CD8-positive, alpha-beta memory T cell (primary cell): ENCODE results near the gene MYCN. TPM values are rescaled to one million over a fixed set of nuclear protein-coding genes. Genes with fewer than 3 reads are reported as not detected.
"Not testable (repeated sequence)": the region's sequence is repeated elsewhere in the genome, so short reads cannot be mapped to it uniquely, and the experiment has no call there.

Experiments used
- CTCF ChIA-PET: fragments of 350-600 bp; sonication (Branson Sonifier 250); formaldehyde crosslinking; loops from one replicate; lab custom pipeline; 2021; ENCODE audit warnings: antibody characterized with exemption; lab: Charles Lee
- POLR2A ChIA-PET: fragments of 350-600 bp; sonication (Branson Sonifier 250); formaldehyde crosslinking; loops from one replicate; lab custom pipeline; 2021; ENCODE audit warnings: antibody characterized with exemption; lab: Charles Lee
- DNase-seq, 5 donors: peaks; one replicate each; pipeline versions ENCODE4 v3.0.0 to v3.0.0-alpha.2; 2020 to 2022; ENCODE audit warnings: mixed read lengths in 1 of 5
- H3K27ac ChIP-seq: one replicate; pipeline ENCODE4 v1.7.0; 2013; ENCODE audit warnings: low read depth, mild to moderate bottlenecking, low read length, moderate library complexity
- H3K27me3 ChIP-seq: 2 replicates; pipeline ENCODE4 v1.7.0; 2013; ENCODE audit warnings: low read length, mild to moderate bottlenecking; ENCODE audit not compliant: insufficient read depth, poor library complexity, severe bottlenecking
- H3K36me3 ChIP-seq: 2 replicates; pipeline ENCODE4 v1.7.0; 2013; ENCODE audit warnings: mild to moderate bottlenecking, low read length, moderate library complexity; ENCODE audit not compliant: insufficient read depth
- H3K4me1 ChIP-seq: 2 replicates; pipeline ENCODE4 v1.7.0; 2013; ENCODE audit warnings: mild to moderate bottlenecking, low read length, moderate library complexity; ENCODE audit not compliant: insufficient read depth
- H3K4me3 ChIP-seq: 2 replicates; pipeline ENCODE4 v1.7.0; 2013; ENCODE audit warnings: mild to moderate bottlenecking, low read length
- H3K9me3 ChIP-seq: 2 replicates; pipeline ENCODE4 v1.7.0; 2013; ENCODE audit warnings: mild to moderate bottlenecking, low read length
- H3K27ac Mint-ChIP-seq, 8 donors: one replicate each; pipeline ENCODE4 v1.8.0; 2020 to 2021; ENCODE audit warnings: mixed read lengths in 8 of 8, mild to moderate bottlenecking in 6 of 8, inconsistent platforms in 3 of 8, moderate library complexity in 3 of 8
- H3K27me3 Mint-ChIP-seq, 2 donors: one replicate each; pipeline ENCODE4 v1.8.0; 2020 to 2021; ENCODE audit warnings: mixed read lengths in 2 of 2, mild to moderate bottlenecking in 1 of 2, moderate library complexity in 1 of 2
- H3K36me3 Mint-ChIP-seq, 3 donors: one replicate each; pipeline ENCODE4 v1.8.0; 2020 to 2021; ENCODE audit warnings: mixed read lengths in 3 of 3, inconsistent platforms in 1 of 3, mild to moderate bottlenecking in 1 of 3
- H3K4me1 Mint-ChIP-seq, 3 donors: one replicate each; pipeline ENCODE4 v1.8.0; 2020 to 2021; ENCODE audit warnings: mixed read lengths in 3 of 3, inconsistent platforms in 1 of 3, mild to moderate bottlenecking in 1 of 3
- H3K4me3 Mint-ChIP-seq, 7 donors: one replicate each; pipeline ENCODE4 v1.8.0; 2020 to 2021; ENCODE audit warnings: mixed read lengths in 7 of 7, mild to moderate bottlenecking in 6 of 7, moderate library complexity in 4 of 7, inconsistent platforms in 2 of 7
- H3K9me3 Mint-ChIP-seq, 5 donors: one replicate each; pipeline ENCODE4 v1.8.0; 2020 to 2022; ENCODE audit warnings: mixed read lengths in 5 of 5, mild to moderate bottlenecking in 3 of 5, moderate library complexity in 2 of 5, inconsistent platforms in 1 of 5
- polyA plus RNA-seq: library from polyadenylated mRNA; unstranded; fragments of 300-500 nt; fragmentation: Illumina TruSeq; gene quantifications from one replicate; pipeline ENCODE4 v1.2.3, GENCODE V29; 2021
- total RNA-seq, 2 experiments: library from RNA; stranded (reverse); gene quantifications; one replicate each; pipeline ENCODE4 v1.2.3, GENCODE V29; 2021

The MYCN gene
- total and polyA plus RNA-seq, 3 experiments from 2014 or later = not detected

DNA sequence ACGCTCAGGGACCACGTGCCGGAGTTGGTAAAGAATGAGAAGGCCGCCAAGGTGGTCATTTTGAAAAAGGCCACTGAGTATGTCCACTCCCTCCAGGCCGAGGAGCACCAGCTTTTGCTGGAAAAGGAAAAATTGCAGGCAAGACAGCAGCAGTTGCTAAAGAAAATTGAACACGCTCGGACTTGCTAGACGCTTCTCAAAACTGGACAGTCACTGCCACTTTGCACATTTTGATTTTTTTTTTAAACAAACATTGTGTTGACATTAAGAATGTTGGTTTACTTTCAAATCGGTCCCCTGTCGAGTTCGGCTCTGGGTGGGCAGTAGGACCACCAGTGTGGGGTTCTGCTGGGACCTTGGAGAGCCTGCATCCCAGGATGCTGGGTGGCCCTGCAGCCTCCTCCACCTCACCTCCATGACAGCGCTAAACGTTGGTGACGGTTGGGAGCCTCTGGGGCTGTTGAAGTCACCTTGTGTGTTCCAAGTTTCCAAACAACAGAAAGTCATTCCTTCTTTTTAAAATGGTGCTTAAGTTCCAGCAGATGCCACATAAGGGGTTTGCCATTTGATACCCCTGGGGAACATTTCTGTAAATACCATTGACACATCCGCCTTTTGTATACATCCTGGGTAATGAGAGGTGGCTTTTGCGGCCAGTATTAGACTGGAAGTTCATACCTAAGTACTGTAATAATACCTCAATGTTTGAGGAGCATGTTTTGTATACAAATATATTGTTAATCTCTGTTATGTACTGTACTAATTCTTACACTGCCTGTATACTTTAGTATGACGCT, 5.8 kb downstream of the MYCN start:
- peaks cover 3% of the 10 kb centered on the region for H3K27me3 ChIP-seq
- CTCF ChIA-PET = no interaction called here
- peaks cover 14% of the 10 kb centered on the region for H3K4me1 ChIP-seq
- no peak overlapping the region for H3K27ac Mint-ChIP-seq
- POLR2A ChIA-PET = no interaction called here
- H3K4me3 ChIP-seq = no peak overlapping the region
- no peak overlapping the region for H3K4me3 Mint-ChIP-seq
- H3K4me1 Mint-ChIP-seq = peaks cover 1 to 12% (median 8%) of the 10 kb centered on the region in 3 donors
- no peaks in the 10 kb centered on the region for H3K36me3 ChIP-seq
- peaks cover 25 to 32% of the 10 kb centered on the region in 2 donors for H3K27me3 Mint-ChIP-seq
- H3K9me3 Mint-ChIP-seq = peaks cover 0 to 3% (median 2%) of the 10 kb centered on the region in 5 donors
- peaks cover 0 to 3% (median 0%) of the 10 kb centered on the region in 3 donors for H3K36me3 Mint-ChIP-seq
- DNase-seq = no peak
- no peak overlapping the region for H3K27ac ChIP-seq
- H3K9me3 ChIP-seq = no peaks in the 10 kb centered on the region

DNA sequence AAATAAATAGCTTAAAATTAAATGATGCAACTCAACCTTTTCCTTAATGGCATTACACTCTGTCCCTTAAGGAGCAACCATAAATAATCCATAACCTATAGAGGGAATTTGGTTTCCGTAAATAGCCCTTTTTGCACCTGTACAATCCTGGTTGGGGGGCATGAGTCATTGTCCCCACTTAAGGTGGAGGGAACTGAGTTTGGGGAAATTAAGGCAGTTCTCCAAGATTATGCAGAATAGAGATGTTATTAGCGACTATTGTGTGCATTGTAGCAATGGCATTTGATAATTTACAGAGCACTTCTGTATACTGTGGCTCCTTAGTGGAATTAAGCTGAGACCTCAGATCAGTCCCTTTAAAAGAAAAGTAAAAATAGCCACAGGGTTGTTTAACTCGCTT, 6.6 kb downstream of the MYCN start:
- peaks cover 10% of the 10 kb centered on the region for H3K4me1 ChIP-seq
- H3K9me3 ChIP-seq = no peaks in the 10 kb centered on the region
- ChIA-PET CTCF (no interaction called here), POLR2A (no interaction called here)
- H3K27me3 ChIP-seq = peaks cover 1% of the 10 kb centered on the region
- H3K4me3 Mint-ChIP-seq = no peak overlapping the region
- H3K4me1 Mint-ChIP-seq = peaks cover 0 to 9% (median 8%) of the 10 kb centered on the region in 3 donors
- peaks cover 0 to 3% (median 2%) of the 10 kb centered on the region in 5 donors for H3K9me3 Mint-ChIP-seq
- H3K36me3 Mint-ChIP-seq = peaks cover 0 to 3% (median 0%) of the 10 kb centered on the region in 3 donors
- no peak overlapping the region for H3K27ac ChIP-seq
- H3K4me3 ChIP-seq = no peak overlapping the region
- DNase-seq = no peak
- H3K27me3 Mint-ChIP-seq = peaks cover 21 to 28% of the 10 kb centered on the region in 2 donors
- H3K36me3 ChIP-seq = no peaks in the 10 kb centered on the region
- H3K27ac Mint-ChIP-seq = no peak overlapping the region

- DNase-seq = no peak
- H3K4me3 Mint-ChIP-seq = no peak overlapping the region
- H3K27ac Mint-ChIP-seq = no peak overlapping the region
- Histone ChIP-seq H3K4me3 (no peak overlapping the region), H3K27ac (no peak overlapping the region), H3K9me3 (no peaks in the 10 kb centered on the region), H3K27me3 (no peaks in the 10 kb centered on the region), H3K36me3 (no peaks in the 10 kb centered on the region), H3K4me1 (peaks cover 10% of the 10 kb centered on the region)
- POLR2A ChIA-PET = no interaction called here
- CTCF ChIA-PET = no interaction called here
- peaks cover 0 to 3% (median 2%) of the 10 kb centered on the region in 5 donors for H3K9me3 Mint-ChIP-seq
- peaks cover 21 to 28% of the 10 kb centered on the region in 2 donors for H3K27me3 Mint-ChIP-seq
- H3K4me1 Mint-ChIP-seq = peaks cover 0 to 9% (median 8%) of the 10 kb centered on the region in 3 donors
- H3K36me3 Mint-ChIP-seq = peaks cover 0 to 3% (median 0%) of the 10 kb centered on the region in 3 donors
Measured at GRCh38 chr2:15947431-15947830, 7.1 kb downstream of the MYCN start.

- CTCF ChIA-PET = no interaction called here
Measured at GRCh38 chr2:15948704-15948957, 8.3 kb downstream of the MYCN start.

DNA sequence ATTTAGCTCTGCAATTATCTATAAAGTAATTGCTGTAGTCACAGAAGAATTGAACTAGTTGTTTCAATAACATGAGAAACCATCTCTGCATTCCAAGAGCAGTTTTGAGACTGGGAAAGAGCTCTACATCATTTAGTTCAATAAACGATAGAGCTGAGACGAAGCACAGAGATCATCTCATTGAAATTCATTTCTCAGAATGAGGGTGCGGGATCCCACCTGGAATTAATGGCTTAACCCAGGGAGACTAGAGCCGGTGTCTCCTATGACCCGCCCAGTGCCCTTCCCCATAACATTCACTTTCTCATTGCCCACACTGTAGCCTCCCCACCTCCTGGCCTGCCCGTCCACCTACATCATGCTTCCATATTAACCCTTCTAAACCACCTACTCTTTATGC, 8.8 kb downstream of the MYCN start:
- H3K9me3 Mint-ChIP-seq = peaks cover 0 to 6% (median 2%) of the 10 kb centered on the region in 5 donors
- no peak for DNase-seq
- CTCF ChIA-PET = no interaction called here
- POLR2A ChIA-PET = no interaction called here
- H3K27me3 Mint-ChIP-seq = peaks cover 15% of the 10 kb centered on the region in 2 donors
- no peaks in the 10 kb centered on the region for H3K27me3 ChIP-seq
- H3K4me3 ChIP-seq = no peak overlapping the region
- no peak overlapping the region for H3K27ac Mint-ChIP-seq
- no peak overlapping the region for H3K4me3 Mint-ChIP-seq
- H3K27ac ChIP-seq = no peak overlapping the region
- peaks cover 0 to 3% (median 0%) of the 10 kb centered on the region in 3 donors for H3K36me3 Mint-ChIP-seq
- no peaks in the 10 kb centered on the region for H3K4me1 ChIP-seq
- no peaks in the 10 kb centered on the region for H3K9me3 ChIP-seq
- H3K4me1 Mint-ChIP-seq = peaks cover 0 to under 1% (median 0%) of the 10 kb centered on the region in 3 donors
- no peaks in the 10 kb centered on the region for H3K36me3 ChIP-seq

More at GRCh38 chr2:15948704-15948957, 8.3 kb downstream of the MYCN start:
- Mint-ChIP-seq H3K36me3 (peaks cover 0 to 3% (median 0%) of the 10 kb centered on the region in 3 donors), H3K27me3 (peaks cover 15 to 20% of the 10 kb centered on the region in 2 donors), H3K4me1 (peaks cover 0 to 6% (median 2%) of the 10 kb centered on the region in 3 donors), H3K4me3 (no peak overlapping the region), H3K27ac (no peak overlapping the region), H3K9me3 (peaks cover 0 to 4% (median 2%) of the 10 kb centered on the region in 5 donors)
- Histone ChIP-seq H3K27ac (no peak overlapping the region), H3K9me3 (no peaks in the 10 kb centered on the region), H3K27me3 (no peaks in the 10 kb centered on the region), H3K4me3 (no peak overlapping the region), H3K36me3 (no peaks in the 10 kb centered on the region), H3K4me1 (peaks cover 2% of the 10 kb centered on the region)
- POLR2A ChIA-PET = no interaction called here
- no peak for DNase-seq

GRCh38 chr2:15949551-15949950, 9.2 kb downstream of the MYCN start:
- Mint-ChIP-seq H3K9me3 (peaks cover 0 to 6% (median 2%) of the 10 kb centered on the region in 5 donors), H3K36me3 (peaks cover 0 to 3% (median 0%) of the 10 kb centered on the region in 3 donors), H3K4me1 (no peaks in the 10 kb centered on the region), H3K27ac (peak overlapping the region in 1 of 8 donors; percentile 55), H3K27me3 (peaks cover 12 to 13% of the 10 kb centered on the region in 2 donors), H3K4me3 (no peak overlapping the region)
- no peak overlapping the region for H3K4me3 ChIP-seq
- no peaks in the 10 kb centered on the region for H3K9me3 ChIP-seq
- DNase-seq = no peak
- no peaks in the 10 kb centered on the region for H3K36me3 ChIP-seq
- POLR2A ChIA-PET = no interaction called here
- H3K27me3 ChIP-seq = no peaks in the 10 kb centered on the region
- H3K4me1 ChIP-seq = no peaks in the 10 kb centered on the region
- CTCF ChIA-PET = no interaction called here
- no peak overlapping the region for H3K27ac ChIP-seq

DNA sequence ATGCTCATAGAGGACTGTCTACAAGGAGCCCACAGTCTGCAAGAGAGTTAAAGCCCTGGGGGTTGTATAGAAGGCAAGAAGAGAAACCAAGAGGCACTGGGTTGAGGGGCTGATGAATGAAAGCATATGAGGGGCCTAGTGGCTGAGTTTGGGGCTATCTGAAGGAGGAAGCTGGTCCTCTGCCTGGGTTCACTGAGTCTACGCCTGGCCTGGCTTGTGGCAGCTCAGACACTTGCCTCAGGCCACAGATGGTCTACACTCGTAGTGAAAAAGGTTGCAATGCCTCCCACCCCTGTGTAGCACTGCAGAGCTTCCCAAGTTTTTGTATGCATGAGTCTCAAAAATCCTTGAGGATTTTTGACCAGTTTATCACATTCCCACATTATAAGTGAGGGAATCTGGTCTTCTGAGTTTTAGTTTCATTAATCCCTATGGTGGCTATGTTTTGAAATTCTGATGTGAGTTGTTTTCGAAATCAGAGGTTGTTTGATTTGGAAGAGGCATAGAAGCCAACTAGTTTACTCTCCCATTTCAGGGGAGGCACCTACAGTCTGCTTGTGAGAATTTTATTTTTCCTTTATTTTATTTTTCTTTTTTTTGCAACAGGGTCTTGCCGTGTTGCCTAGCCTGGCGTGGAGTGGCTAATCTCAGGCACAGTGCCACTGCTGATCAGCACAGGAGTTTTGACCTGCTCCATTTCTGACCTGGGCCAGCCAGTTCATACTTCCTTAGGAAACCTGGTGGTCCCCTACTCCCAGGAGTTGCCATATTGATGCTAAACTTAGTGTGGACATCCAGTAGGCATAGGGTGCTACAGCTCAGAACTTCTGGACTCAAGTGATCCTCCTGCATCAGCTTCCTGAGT, 10.0 kb downstream of the MYCN start:
- no peak overlapping the region for H3K4me3 Mint-ChIP-seq
- no peak overlapping the region for H3K27ac Mint-ChIP-seq
- Histone ChIP-seq H3K36me3 (no peaks in the 10 kb centered on the region), H3K27me3 (no peaks in the 10 kb centered on the region), H3K4me3 (no peak overlapping the region), H3K27ac (no peak overlapping the region), H3K9me3 (no peaks in the 10 kb centered on the region), H3K4me1 (no peaks in the 10 kb centered on the region)
- H3K27me3 Mint-ChIP-seq = peaks cover 10% of the 10 kb centered on the region in 2 donors
- ChIA-PET CTCF (no interaction called here), POLR2A (no interaction called here)
- H3K36me3 Mint-ChIP-seq = peaks cover 0 to 3% (median 0%) of the 10 kb centered on the region in 3 donors
- DNase-seq = no peak
- no peaks in the 10 kb centered on the region for H3K4me1 Mint-ChIP-seq
- peaks cover 0 to 6% (median 0%) of the 10 kb centered on the region in 5 donors for H3K9me3 Mint-ChIP-seq

- H3K9me3 ChIP-seq, POLR2A ChIA-PET, H3K27me3 ChIP-seq, H3K27me3 Mint-ChIP-seq, H3K36me3 Mint-ChIP-seq, H3K9me3 Mint-ChIP-seq, H3K4me3 Mint-ChIP-seq, DNase-seq, CTCF ChIA-PET, H3K4me3 ChIP-seq, H3K27ac ChIP-seq, H3K4me1 Mint-ChIP-seq, H3K36me3 ChIP-seq, H3K27ac Mint-ChIP-seq, H3K4me1 ChIP-seq: not testable (repeated sequence)
Measured at GRCh38 chr2:15951936-15952335, 11.6 kb downstream of the MYCN start.
